HG02981 (cell line): ENCODE data around the gene ZNF532.

Source experiments
- ATAC-seq: cut with Tn5 transposase; IDR thresholded peaks from one replicate; pipeline ENCODE4 v1.9.1; 2021; ENCODE audit warnings: mild to moderate bottlenecking, moderate library complexity; ENCODE audit not compliant: unreplicated experiment

Gene ZNF532

DNA sequence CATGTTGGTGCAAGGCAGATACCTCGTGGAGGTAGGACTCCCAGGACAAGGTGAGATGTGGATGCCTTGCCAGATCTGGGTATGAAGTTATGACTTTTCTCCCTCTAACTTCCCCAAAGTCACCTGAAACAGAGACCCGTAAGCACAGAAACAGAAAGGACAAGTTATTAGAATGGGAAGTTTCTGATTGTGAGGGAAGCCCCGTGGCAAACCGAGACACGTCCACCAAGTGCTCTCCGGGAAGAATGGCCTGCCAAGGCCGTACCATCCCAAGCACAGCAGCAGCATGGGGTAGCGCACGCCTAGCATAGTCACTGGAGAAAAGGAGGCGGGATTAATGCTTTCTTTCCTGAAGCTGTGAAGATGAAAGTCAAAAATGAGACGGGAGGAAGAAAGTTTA lies 110.6 kb downstream of the ZNF532 start:
- no peak for ATAC-seq

- no peak for ATAC-seq
These were observed 111.1 kb downstream of the ZNF532 start for GRCh38 chr18:58975781-58976180.

GRCh38 chr18:58977223-58977622 lies 112.5 kb downstream of the ZNF532 start:
- no peak for ATAC-seq

- no peak for ATAC-seq
These were observed 113.1 kb downstream of the ZNF532 start for GRCh38 chr18:58977801-58978200.

DNA sequence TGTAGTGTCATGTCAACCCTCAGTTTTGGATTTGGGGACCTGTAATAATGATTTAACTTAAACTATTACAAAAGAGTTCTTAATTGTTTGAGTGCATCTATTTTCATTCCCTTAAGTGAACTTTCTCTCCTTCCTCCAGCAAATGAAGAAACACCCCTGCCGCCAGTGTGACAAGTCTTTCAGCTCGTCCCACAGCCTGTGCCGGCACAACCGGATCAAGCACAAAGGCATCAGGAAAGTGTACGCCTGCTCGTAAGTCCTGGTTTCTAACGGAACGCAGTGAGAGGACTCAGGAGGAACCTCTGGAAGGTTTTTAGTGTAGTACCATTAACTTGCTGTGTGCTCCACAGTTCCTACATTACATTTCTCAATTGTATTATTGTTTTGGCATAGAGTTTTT lies 114.2 kb downstream of the ZNF532 start:
- ATAC-seq, result no peak

DNA sequence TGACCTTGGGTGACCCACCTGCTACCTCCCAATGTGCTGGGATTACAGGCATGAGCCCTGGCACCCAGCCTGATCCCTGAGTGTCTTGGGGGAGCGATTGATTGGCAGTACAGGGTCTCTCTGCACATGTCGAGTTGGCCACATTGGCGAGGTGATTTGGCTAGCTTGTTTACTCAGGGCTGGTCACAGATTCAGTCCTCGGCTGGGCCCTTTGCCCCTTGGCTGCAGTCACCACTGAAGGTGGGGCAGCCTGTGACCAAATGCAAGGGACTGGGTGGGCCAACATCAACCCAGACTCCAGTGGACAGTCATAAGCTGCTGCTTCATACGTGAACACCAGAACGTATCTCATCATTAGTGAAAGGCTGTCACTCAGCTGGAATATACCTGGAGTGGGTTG lies 114.9 kb downstream of the ZNF532 start:
- ATAC-seq, result no peak

- ATAC-seq, result no peak
These were observed 116.3 kb downstream of the ZNF532 start for GRCh38 chr18:58980991-58981390.

DNA sequence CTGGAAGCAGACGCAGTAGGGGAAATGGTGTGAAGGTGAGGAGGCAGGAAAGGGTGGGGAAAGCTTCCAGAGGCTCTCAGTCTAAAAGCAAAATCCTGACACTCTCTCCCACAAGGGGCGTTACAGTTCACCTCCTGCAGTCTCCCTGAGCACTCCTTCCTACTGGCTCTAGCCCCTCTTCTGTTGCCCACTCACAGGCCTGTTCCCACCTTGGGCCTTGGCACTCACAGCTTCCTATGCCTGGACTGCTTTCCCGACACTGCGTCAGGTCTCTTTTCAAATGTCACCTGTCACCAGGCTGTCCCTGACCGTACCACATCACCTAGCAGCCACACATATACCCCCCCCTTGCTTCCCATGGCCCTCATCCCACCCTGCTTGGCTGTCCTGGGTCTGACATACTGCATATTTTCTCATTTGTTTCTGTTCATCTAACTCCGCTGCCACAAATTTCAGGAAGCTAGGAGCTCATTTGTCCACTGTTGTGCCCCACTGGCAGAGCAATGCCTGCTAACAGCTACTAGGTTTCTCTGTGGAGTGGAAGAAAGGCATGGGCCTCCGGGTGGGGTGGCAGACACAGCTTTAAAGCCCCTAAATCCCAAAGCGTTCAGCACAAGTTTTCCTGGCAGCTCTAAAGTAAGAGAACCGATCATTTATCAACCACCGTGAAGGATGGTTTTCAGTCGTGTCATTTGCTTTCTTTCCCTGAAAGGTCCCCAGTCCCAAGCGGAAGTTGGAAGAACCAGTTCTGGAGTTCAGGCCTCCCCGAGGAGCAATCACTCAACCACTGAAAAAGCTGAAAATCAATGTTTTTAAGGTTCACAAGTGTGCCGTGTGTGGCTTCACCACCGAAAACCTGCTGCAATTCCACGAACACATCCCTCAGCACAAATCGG lies 118.8 kb downstream of the ZNF532 start:
- ATAC-seq, result no peak

DNA sequence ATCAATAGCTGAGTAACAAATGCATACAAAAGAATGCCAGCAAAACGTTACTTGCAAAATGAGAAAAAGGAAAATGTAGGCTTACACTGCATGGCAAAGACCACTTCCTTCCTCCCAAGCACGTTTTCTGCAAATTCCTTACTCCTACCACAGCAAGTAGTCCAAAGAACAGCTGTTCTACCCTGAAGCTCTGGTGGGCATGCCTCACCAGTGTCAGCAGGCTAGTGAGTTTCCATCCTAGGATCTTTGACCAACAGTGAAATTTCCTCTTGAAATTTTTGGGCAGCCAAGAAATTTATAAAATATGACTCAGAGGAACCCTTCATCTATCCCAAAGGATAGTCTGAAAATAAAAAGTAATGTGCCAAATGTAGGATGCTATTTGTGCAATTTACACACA lies 123.9 kb downstream of the ZNF532 start:
- ATAC-seq, result no peak

DNA sequence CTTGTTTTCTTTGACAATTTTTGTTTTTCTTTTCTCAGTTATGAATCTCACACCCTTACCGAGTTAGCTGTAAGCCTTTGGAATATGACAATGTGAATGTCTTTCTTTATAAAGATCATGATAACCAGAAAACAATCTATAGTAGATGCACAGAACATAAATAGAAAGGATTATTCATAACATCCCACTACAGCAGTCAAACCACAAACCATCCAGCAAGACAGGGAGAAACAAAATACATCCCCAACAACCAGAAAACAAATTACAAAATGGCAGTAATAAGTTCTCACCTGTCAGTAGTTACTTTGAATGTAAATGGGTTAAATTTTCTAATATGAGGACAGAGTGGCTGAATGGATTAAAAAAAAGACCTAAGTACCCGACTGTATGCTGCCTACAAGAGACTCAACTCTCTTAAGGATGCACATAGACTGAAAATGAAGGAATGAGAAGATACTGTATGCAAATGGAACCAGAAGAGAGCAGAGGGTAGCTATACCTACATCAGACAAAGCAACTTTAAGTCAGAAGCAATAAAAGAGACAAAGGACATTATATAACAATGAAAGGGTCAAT lies 124.6 kb downstream of the ZNF532 start:
- ATAC-seq, result no peak

GRCh38 chr18:58990720-58991119 lies 126.0 kb downstream of the ZNF532 start:
- no peak for ATAC-seq

DNA sequence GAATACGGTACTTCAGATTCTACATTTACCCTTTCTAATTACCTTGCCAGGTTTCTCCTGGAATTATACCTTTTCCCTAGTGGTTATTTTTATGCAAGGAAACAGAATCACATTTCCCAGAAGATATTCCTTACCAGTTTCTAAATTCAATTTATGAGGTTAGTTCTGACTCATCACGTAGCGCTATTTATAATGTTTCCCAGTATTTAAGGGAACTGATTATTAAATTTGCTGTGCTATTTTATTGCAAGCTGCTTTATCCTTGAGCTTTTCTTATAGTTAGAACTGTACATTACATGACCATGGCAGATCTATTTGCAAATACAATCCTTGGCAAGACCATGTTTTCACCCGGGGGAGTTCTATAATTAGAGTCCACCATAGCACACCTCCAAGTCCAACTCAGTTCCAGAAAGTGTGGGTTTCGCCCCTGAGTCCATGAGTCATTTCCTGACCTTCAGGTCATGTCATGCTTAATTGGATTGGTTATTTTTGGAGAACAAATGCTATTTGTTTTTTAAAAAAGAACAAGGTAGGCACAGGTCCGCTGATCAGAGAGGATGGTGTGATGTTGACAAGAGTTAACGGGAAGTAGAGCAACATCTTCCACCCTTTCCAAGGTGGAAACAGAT lies 126.6 kb downstream of the ZNF532 start:
- ATAC-seq, result peak; percentile 84

DNA sequence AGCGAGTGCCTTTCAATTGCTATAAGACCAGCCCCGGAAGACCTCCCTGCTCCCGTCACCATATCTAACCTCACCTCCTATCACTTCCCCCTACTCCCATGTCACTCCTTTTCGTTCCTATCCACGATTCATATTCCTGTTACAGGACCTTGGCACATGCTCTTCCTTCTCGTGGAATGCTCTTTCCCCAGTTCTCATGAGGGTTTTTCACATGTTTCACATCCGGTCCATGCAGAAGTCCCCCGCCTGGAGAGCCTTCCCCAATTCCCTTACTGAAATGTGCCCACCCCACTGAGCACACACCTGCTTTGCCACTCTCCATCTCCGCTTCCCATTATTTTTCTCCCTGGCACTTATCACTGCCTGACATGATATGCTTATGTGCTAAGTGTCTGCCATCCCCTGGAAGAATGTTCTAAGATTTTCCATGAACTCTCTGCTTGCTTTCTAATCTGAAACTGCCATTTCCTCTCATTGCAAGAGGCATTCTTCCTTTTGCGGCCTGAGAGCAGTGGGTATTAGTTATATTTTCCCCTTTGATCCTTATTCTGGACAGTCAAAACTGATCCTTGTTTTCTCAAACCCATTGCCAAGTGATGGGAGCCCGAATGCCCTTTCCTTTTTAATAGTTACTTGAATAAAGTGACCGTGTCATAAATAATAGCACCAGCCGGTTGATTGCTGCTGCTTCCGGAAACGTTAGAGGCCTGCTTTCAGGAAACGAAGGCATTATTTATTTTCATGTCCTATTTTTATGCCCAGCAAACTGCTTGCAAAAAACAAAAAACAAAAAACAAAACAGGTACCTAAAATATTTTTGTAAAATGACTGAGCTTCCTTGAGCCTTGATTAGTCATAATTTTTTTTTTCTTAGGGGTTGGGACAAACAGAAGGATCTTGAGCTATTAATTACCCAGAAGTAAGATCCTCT lies 127.9 kb downstream of the ZNF532 start:
- no peak for ATAC-seq

DNA sequence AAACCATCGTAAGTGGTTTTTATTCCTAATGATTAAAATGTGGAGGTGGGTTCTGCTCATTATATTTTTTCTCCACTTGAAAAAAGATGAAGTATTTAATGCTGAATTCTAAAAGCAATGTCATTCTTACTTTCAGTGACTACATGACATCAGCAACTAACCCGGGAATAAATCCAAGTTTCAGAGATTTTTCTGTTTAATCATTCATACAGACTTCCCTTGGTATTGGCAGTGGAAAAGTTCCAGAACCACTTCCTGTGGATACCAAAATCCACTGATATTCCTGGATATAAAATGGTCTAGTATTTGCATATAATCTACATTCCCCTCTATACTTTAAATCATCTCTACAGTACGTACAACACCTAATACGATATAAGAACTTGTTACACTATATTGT lies 128.6 kb downstream of the ZNF532 start:
- ATAC-seq, result no peak

DNA sequence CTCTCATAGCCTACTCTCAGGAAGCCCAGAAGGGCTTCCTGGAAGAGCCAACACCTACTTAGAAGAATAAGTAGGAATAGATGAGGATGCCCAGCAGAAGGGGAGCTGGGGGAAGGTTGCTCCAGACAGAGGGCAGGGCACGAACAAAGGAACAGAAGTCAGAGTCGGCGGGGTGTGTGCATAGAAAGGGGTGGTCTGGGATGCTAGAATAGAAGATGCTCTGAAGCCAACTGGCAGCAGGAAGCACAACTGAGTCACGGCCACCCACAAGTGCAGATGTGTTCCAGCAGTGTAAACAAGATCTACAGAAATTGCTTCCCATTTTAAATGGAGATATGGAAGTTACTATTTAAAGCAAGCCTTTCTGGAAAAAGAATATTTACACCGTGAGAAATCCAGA lies 131.0 kb downstream of the ZNF532 start:
- ATAC-seq, result no peak

DNA sequence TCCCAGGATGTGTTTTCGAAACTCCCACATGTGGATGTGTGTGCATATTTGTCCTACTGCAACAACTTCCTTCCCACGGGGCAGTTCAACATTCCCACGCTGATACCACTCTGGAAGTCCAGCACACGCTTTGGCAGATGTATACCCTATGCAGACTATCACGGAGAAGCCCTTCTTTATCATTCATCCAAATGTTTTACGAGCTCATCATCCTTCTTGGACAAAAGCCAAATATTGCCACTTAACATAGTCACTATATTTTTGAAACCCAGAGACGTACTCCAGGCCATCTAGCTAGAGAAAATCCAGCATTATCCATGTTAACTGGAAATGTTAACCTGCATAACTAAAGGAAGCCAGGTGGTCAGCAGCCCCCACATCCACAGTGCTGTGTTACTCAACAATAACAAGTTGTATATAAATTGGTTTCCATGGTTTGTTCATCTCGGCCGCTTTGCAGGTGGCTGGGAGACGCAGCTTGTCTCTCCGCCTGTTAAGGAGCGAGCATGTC lies 131.5 kb downstream of the ZNF532 start:
- ATAC-seq, result no peak

DNA sequence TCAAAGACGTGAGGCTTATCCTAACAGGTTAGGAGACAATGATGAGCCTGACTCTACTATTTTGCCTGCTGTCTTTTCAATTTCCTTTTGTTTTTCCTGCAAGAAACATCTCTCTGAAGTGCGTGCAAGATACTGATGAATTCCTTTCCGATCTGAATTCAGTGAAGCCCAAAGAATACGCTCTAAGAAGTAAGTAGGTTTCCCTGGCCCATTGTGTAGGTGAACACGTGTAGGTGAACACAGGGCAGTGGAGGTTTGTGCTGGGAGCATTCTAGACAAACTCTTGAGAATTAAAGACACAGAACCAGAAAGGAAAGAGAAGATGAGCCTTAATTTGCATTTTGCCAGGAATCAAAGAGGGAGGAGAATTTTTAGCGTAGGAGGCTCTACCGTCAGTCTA lies 132.0 kb downstream of the ZNF532 start:
- ATAC-seq, result no peak

DNA sequence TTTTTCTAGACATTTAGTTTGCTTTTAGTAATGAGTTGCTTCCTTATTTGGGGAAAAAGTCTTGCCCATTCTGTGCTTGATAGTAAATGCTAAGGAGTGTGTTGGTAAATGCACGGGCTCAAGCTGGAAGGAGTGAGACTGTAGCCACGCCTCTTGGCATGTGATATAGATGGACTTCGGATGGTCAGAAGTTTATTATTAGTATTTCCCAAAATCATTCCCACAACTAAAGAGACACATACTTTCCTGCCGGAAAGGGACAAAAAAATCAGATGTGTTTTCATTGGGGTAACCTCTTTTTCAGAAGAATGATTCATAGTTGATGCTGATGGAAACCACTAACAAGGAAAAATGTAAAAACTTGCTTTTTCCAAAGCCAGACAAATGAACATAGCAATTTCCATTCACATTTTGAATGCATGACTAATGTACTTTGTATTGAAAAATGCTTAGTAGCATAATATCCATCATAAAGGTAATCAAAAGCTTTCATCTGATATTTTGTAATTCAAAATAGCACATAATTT lies 133.2 kb downstream of the ZNF532 start:
- ATAC-seq, result no peak

GRCh38 chr18:58998401-58999203 lies 133.9 kb downstream of the ZNF532 start:
- no peak for ATAC-seq

- no peak for ATAC-seq
These were observed 136.5 kb downstream of the ZNF532 start for GRCh38 chr18:59001166-59001565.
